MM.1S (cell line): ENCODE measurements around the gene ALPG.
A peak's percentile ranks its signal among the peaks of the same experiment; 100 is the strongest.

Experiments
- DNase-seq: peaks from one replicate; pipeline ENCODE4 v3.0.0-alpha.2; 2015
- H2AFZ ChIP-seq: fragments of 300-600 bp; sonication (generic); 2 replicates; pipeline ENCODE4 v1.6.0; 2016; ENCODE audit warnings: antibody characterized with exemption, low read length
- H3F3A ChIP-seq: fragments of 300-600 bp; sonication (generic); 2 replicates; pipeline ENCODE4 v1.6.1; 2016; ENCODE audit warnings: mild to moderate bottlenecking, antibody characterized with exemption, low read length, moderate library complexity, mixed read lengths; ENCODE audit not compliant: insufficient read depth
- H3K27ac ChIP-seq: fragments of 300-600 bp; sonication (generic); 2 replicates; pipeline ENCODE4 v1.5.1; 2016; ENCODE audit warnings: mild to moderate bottlenecking, low read length
- H3K27me3 ChIP-seq: fragments of 300-600 bp; sonication (generic); replicated peaks from 2 replicates; pipeline ENCODE4 v1.6.0; 2016; ENCODE audit warnings: low read length; ENCODE audit not compliant: insufficient read depth
- H3K36me3 ChIP-seq: fragments of 300-600 bp; sonication (generic); replicated peaks from 2 replicates; pipeline ENCODE4 v1.6.1; 2016; ENCODE audit warnings: mild to moderate bottlenecking, low read length, mixed read lengths; ENCODE audit not compliant: insufficient read depth
- H3K4me1 ChIP-seq: fragments of 300-600 bp; sonication (generic); 2 replicates; pipeline ENCODE4 v1.6.1; 2016; ENCODE audit warnings: low read length, mixed read lengths
- H3K4me2 ChIP-seq: fragments of 300-600 bp; sonication (generic); 2 replicates; pipeline ENCODE4 v1.6.0; 2016; ENCODE audit warnings: low read depth, low read length
- H3K4me3 ChIP-seq: fragments of 300-600 bp; sonication (generic); 2 replicates; pipeline ENCODE4 v1.5.1; 2016; ENCODE audit warnings: low read length, mixed read lengths
- H3K79me2 ChIP-seq: fragments of 300-600 bp; sonication (generic); 2 replicates; pipeline ENCODE4 v1.6.1; 2016; ENCODE audit warnings: mixed run types, low read length, mixed read lengths
- H3K9ac ChIP-seq: fragments of 300-600 bp; sonication (generic); 2 replicates; pipeline ENCODE4 v1.6.1; 2016; ENCODE audit warnings: low read length, mixed read lengths
- H3K9me2 ChIP-seq: fragments of 300-600 bp; sonication (generic); replicated peaks from 2 replicates; pipeline ENCODE4 v1.6.1; 2016; ENCODE audit warnings: mild to moderate bottlenecking, low read length, mixed read lengths; ENCODE audit not compliant: insufficient read depth
- H3K9me3 ChIP-seq: fragments of 300-600 bp; sonication (generic); replicated peaks from 2 replicates; pipeline ENCODE4 v1.6.1; 2016; ENCODE audit warnings: mild to moderate bottlenecking, low read length, mixed read lengths; ENCODE audit not compliant: insufficient read depth
- H4K20me1 ChIP-seq: fragments of 300-600 bp; sonication (generic); 2 replicates; pipeline ENCODE4 v1.6.1; 2016; ENCODE audit warnings: mild to moderate bottlenecking, low read length, moderate library complexity, mixed read lengths; ENCODE audit not compliant: insufficient read depth
- CTCF ChIP-seq: fragments of 300-600 bp; sonication (generic); IDR thresholded peaks from 2 replicates; pipeline ENCODE4 v1.5.1; 2016; ENCODE audit warnings: antibody characterized with exemption, low read length, mixed read lengths
- EZH2 ChIP-seq: fragments of 300-600 bp; sonication (generic); optimal IDR thresholded peaks from 2 replicates; pipeline ENCODE3; 2017; ENCODE audit warnings: low read depth, mild to moderate bottlenecking, antibody characterized with exemption, low read length, mixed read lengths
- EZH2phosphoT487 ChIP-seq: fragments of 300-600 bp; sonication (generic); IDR thresholded peaks from 2 replicates; pipeline ENCODE4 v1.6.1; 2018; ENCODE audit warnings: antibody characterized with exemption, low read length

ALPG gene

GRCh38 chr2:232396683-232397082, 10.0 kb upstream of the ALPG start:
- Histone ChIP-seq H3K79me2 (no peaks in the 10 kb centered on the region), H3F3A (no peaks in the 10 kb centered on the region), H3K36me3 (no peaks in the 10 kb centered on the region), H3K9me2 (no peaks in the 10 kb centered on the region), H3K4me1 (0 out of 2 replicates have a peak, but pooled peaks cover 5% of the 10 kb centered on the region), H3K9me3 (no peaks in the 10 kb centered on the region), H3K4me3 (no peak overlapping the region), H3K4me2 (no peak overlapping the region), H3K9ac (no peak overlapping the region), H3K27me3 (no peaks in the 10 kb centered on the region), H4K20me1 (no peaks in the 10 kb centered on the region), H3K27ac (no peak overlapping the region), H2AFZ (no peak overlapping the region)
- no peak for DNase-seq
- TF ChIP-seq EZH2: no peak
- TF ChIP-seq EZH2phosphoT487: no peak
- no peak for TF ChIP-seq CTCF

GRCh38 chr2:232398293-232399034, 8.2 kb upstream of the ALPG start:
- Histone ChIP-seq H4K20me1 (no peaks in the 10 kb centered on the region), H3F3A (no peaks in the 10 kb centered on the region), H2AFZ (no peak overlapping the region), H3K27ac (no peak overlapping the region), H3K27me3 (no peaks in the 10 kb centered on the region), H3K36me3 (no peaks in the 10 kb centered on the region), H3K4me3 (no peak overlapping the region), H3K79me2 (no peaks in the 10 kb centered on the region), H3K4me1 (0 out of 2 replicates have a peak, but pooled peaks cover 5% of the 10 kb centered on the region), H3K9ac (no peak overlapping the region), H3K9me3 (no peaks in the 10 kb centered on the region), H3K4me2 (no peak overlapping the region), H3K9me2 (no peaks in the 10 kb centered on the region)
- TF ChIP-seq CTCF (no peak), EZH2phosphoT487 (no peak), EZH2 (no peak)
- DNase-seq: no peak

GRCh38 chr2:232400256-232401015, 6.2 kb upstream of the ALPG start:
- Histone ChIP-seq H3K27me3 (no peaks in the 10 kb centered on the region), H3K4me2 (no peak overlapping the region), H3K79me2 (no peaks in the 10 kb centered on the region), H3K4me3 (no peak overlapping the region), H3K9me2 (no peaks in the 10 kb centered on the region), H3K9me3 (no peaks in the 10 kb centered on the region), H4K20me1 (no peaks in the 10 kb centered on the region), H3F3A (no peaks in the 10 kb centered on the region), H3K9ac (no peak overlapping the region), H3K36me3 (no peaks in the 10 kb centered on the region), H3K4me1 (0 out of 2 replicates have a peak, but pooled peaks cover 5% of the 10 kb centered on the region), H2AFZ (peak overlapping the region; percentile 38; the same call in 1 of the 2 replicates), H3K27ac (no peak overlapping the region)
- DNase-seq: no peak
- TF ChIP-seq EZH2phosphoT487 (no peak), CTCF (no peak), EZH2 (no peak)
